ENCODE results near the gene PRR5.

DNA sequence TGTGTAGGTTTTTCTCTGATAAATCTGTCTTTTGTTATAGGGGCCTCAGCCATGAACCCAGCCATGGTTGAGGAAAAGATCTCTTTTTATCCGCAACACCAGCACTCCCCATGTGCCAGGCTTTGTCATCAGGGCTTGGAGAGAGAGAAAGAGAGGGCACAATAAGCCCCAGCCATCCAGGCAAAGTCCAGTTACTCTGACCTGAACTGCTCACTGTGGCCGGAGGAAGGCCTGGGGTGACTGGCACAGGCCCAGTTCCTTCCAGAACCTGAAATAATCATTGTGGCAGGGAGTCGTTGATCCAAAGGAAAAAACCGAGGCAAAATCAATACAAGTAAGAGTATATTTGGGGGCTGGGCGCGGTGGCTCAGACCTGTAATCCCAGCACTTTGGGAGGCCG is 46.5 kb downstream of the PRR5 start:
- no peak for TF ChIP-seq POLR2A (IDR thresholded peaks at IDR 0.05)
- TF ChIP-seq CTCF (IDR thresholded peaks at IDR 0.05): no peak
